K562 (cell line): ENCODE results near the gene LNPEP. TPM values are rescaled to one million over a fixed set of nuclear protein-coding genes. Genes with fewer than 3 reads are reported as not detected.

Source experiments
- ATAC-seq: fragments of 200-7000 bp; cut with Tn5 transposase; 3 replicates; pipeline ENCODE4 v1.9.1; 2020; ENCODE audit warnings: moderate library complexity
- BruUV-seq: library from RNA; stranded (reverse); fragments of 400-500 nt; replicated peaks from 2 replicates; lab custom pipeline; 2021; lab: Mats Ljungman, UMichigan
- CTCF ChIA-PET: fragments of 300-600 bp; formaldehyde crosslinking; extraction: SDS; loops from one replicate; lab custom pipeline; 2021; ENCODE audit warnings: low intra/inter-chr PET ratio; lab: Yijun Ruan, JAX
- POLR2A ChIA-PET: fragments of 300-600, 350-650 bp; sonication (Branson Sonifier 250); formaldehyde crosslinking; extraction: SDS; loops from one replicate; lab custom pipeline; 2021; ENCODE audit warnings: antibody characterized with exemption, inconsistent platforms; lab: Yijun Ruan, JAX
- DNase-seq, 4 experiments: peaks; one replicate each; pipeline versions ENCODE4 v3.0.0 to v3.0.0-alpha.2; 2011 to 2018; ENCODE audit warnings: low spot score in 3 of 4, mixed read lengths in 3 of 4; ENCODE audit errors: extremely low read depth in 1 of 4
- FAIRE-seq: peaks from 2 replicates; lab custom pipeline; 2011; peaks lifted over from hg19 to GRCh38; lab: Jason Lieb, UNC
- H2AFZ ChIP-seq: 2 replicates; pipeline ENCODE4 v1.6.0; 2011; ENCODE audit warnings: low read depth, low read length, control low read depth, inconsistent platforms
- H3K27ac ChIP-seq: fragments of 200-600 bp; 3 replicates; pipeline ENCODE4 v1.8.0; 2011; ENCODE audit warnings: low read depth, mild to moderate bottlenecking, control low read depth, inconsistent platforms, low read length, moderate library complexity, mixed read lengths; ENCODE audit errors: extremely low read depth
- H3K27me3 ChIP-seq, 2 experiments: fragments of 300-600 bp in 1 of 2; 2 replicates in 1 of 2; 3 replicates in 1 of 2; pipeline versions ENCODE4 v1.6.0 to v1.8.0; 2011; ENCODE audit warnings: inconsistent platforms in 2 of 2, low read length in 2 of 2, mild to moderate bottlenecking in 1 of 2, mixed read lengths in 1 of 2, moderate library complexity in 1 of 2; ENCODE audit not compliant: control insufficient read depth in 2 of 2, insufficient read depth in 2 of 2
- H3K36me3 ChIP-seq: fragments of 300-600 bp; 3 replicates; pipeline ENCODE4 v1.8.0; 2011; ENCODE audit warnings: mild to moderate bottlenecking, low read length, inconsistent platforms; ENCODE audit not compliant: control insufficient read depth, insufficient read depth
- H3K4me1 ChIP-seq, 2 experiments: fragments of 200-600 bp in 1 of 2; replicated peaks in 1 of 2; 2 replicates in 1 of 2; 3 replicates in 1 of 2; pipeline versions ENCODE4 v1.5.1 to v1.8.0; 2011; ENCODE audit warnings: inconsistent platforms in 2 of 2, low read length in 2 of 2, mild to moderate bottlenecking in 1 of 2, mixed read lengths in 1 of 2, moderate library complexity in 1 of 2; ENCODE audit not compliant: control insufficient read depth in 2 of 2, insufficient read depth in 2 of 2
- H3K4me2 ChIP-seq: 2 replicates; pipeline ENCODE4 v1.6.1; 2011; ENCODE audit warnings: low read length, control low read depth, inconsistent platforms, mixed read lengths; ENCODE audit not compliant: insufficient read depth
- H3K4me3 ChIP-seq: fragments of 200-600 bp; sonication (generic), shearing (Covaris generic); 2 replicates; pipeline ENCODE4 v1.5.1; 2016; ENCODE audit warnings: control low read depth, inconsistent platforms
- H3K79me2 ChIP-seq: fragments of 200-600 bp; 3 replicates; pipeline ENCODE4 v1.8.0; 2011; ENCODE audit warnings: low read length, inconsistent platforms; ENCODE audit not compliant: control insufficient read depth, insufficient read depth
- H3K9ac ChIP-seq, 2 experiments: 2 replicates each; pipeline versions ENCODE4 v1.6.0 to v1.6.1; 2011; ENCODE audit warnings: low read depth in 2 of 2, low read length in 2 of 2, control low read depth in 1 of 2, inconsistent platforms in 1 of 2, mild to moderate bottlenecking in 1 of 2, mixed read lengths in 1 of 2; ENCODE audit not compliant: insufficient read depth in 1 of 2
- H3K9me1 ChIP-seq: one replicate; pipeline ENCODE4 v1.6.0; 2011; ENCODE audit warnings: inconsistent platforms, mild to moderate bottlenecking, low read length, moderate library complexity; ENCODE audit not compliant: control insufficient read depth, insufficient read depth
- H3K9me3 ChIP-seq: replicated peaks from 2 replicates; pipeline ENCODE4 v1.5.1; 2011; ENCODE audit warnings: low read depth, low read length, inconsistent platforms; ENCODE audit not compliant: control insufficient read depth, insufficient read depth
- H4K20me1 ChIP-seq: replicated peaks from 2 replicates; pipeline ENCODE4 v1.6.1; 2011; ENCODE audit warnings: low read length, inconsistent platforms, mixed read lengths; ENCODE audit not compliant: control insufficient read depth, insufficient read depth
- ATF3 ChIP-seq, 2 experiments: fragments of 450-650 bp in 1 of 2; sonication (generic) in 1 of 2; formaldehyde crosslinking in 1 of 2; IDR thresholded peaks in 1 of 2; conservative IDR thresholded peaks in 1 of 2; 2 replicates each; pipeline versions ENCODE4 v1.6.1 to v1.8.1; 2016 to 2023; ENCODE audit warnings: mild to moderate bottlenecking in 2 of 2, moderate library complexity in 2 of 2, inconsistent platforms in 1 of 2, missing genetic modification reagents in 1 of 2
- CEBPB ChIP-seq: fragments of 450-650 bp; IDR thresholded peaks from 2 replicates; pipeline ENCODE4 v1.6.1; 2016; ENCODE audit warnings: missing genetic modification characterization, missing compliant biosample characterization
- FOXK2 ChIP-seq, 2 experiments: fragments of 450-650 bp; IDR thresholded peaks in 1 of 2; conservative IDR thresholded peaks in 1 of 2; 2 replicates each; pipeline ENCODE4 v1.6.1; 2016; ENCODE audit warnings: low read depth in 2 of 2, mild to moderate bottlenecking in 1 of 2
- IRF2 ChIP-seq: sonication (generic); formaldehyde crosslinking; IDR thresholded peaks from 2 replicates; pipeline ENCODE4 v1.8.1; 2022; ENCODE audit warnings: mild to moderate bottlenecking, missing genetic modification reagents
- KDM4B ChIP-seq, 2 experiments: fragments of 450-650 bp in 1 of 2; sonication (generic) in 1 of 2; IDR thresholded peaks; 2 replicates each; pipeline ENCODE4 v1.6.1; 2016 to 2017; ENCODE audit warnings: borderline replicate concordance in 2 of 2, antibody characterized with exemption in 1 of 2, low read depth in 1 of 2, mild to moderate bottlenecking in 1 of 2
- MAFG ChIP-seq: fragments of 450-650 bp; conservative IDR thresholded peaks from 2 replicates; pipeline ENCODE4 v1.6.1; 2016; ENCODE audit warnings: missing genetic modification characterization, missing compliant biosample characterization
- NEUROD1 ChIP-seq: fragments of 150-350 bp; IDR thresholded peaks from 2 replicates; pipeline ENCODE4 v1.6.1; 2014; ENCODE audit warnings: borderline replicate concordance, low read length, low read depth; ENCODE audit not compliant: partially characterized antibody
- NR2F6 ChIP-seq: fragments of 450-650 bp; formaldehyde crosslinking; IDR thresholded peaks from 2 replicates; pipeline ENCODE4 v1.4.0; 2020; ENCODE audit warnings: mild to moderate bottlenecking
- PHTF2 ChIP-seq: fragments of 250-450 bp; sonication (Bioruptor Pico); IDR thresholded peaks from 2 replicates; pipeline ENCODE4 v1.5.0; 2021; ENCODE audit warnings: mild to moderate bottlenecking
- SOX6 ChIP-seq: fragments of 450-650 bp; IDR thresholded peaks from 2 replicates; pipeline ENCODE4 v1.6.1; 2014; ENCODE audit warnings: mild to moderate bottlenecking
- STAT5A ChIP-seq: IDR thresholded peaks from 2 replicates; pipeline ENCODE4 v1.6.1; 2012; ENCODE audit warnings: low read length, inconsistent platforms, borderline replicate concordance
- TFAP4 ChIP-seq: sonication (generic); formaldehyde crosslinking; IDR thresholded peaks from 2 replicates; pipeline ENCODE4 v1.8.0; 2022; ENCODE audit warnings: missing genetic modification reagents, mild to moderate bottlenecking, moderate library complexity, borderline replicate concordance
- ZBTB7A ChIP-seq: IDR thresholded peaks from 2 replicates; pipeline ENCODE4 v1.6.1; 2011; ENCODE audit warnings: low read depth, mild to moderate bottlenecking, low read length, moderate library complexity, borderline replicate concordance; ENCODE audit not compliant: control insufficient read depth
- ZFX ChIP-seq: sonication (generic); formaldehyde crosslinking; IDR thresholded peaks from 2 replicates; pipeline ENCODE4 v1.8.0; 2022; ENCODE audit warnings: mild to moderate bottlenecking, missing genetic modification reagents, moderate library complexity
- ZNF140 ChIP-seq: fragments of 250-450 bp; sonication (Bioruptor Pico); IDR thresholded peaks from 2 replicates; pipeline ENCODE4 v1.8.0; 2021; ENCODE audit warnings: moderate library complexity, mild to moderate bottlenecking, inconsistent platforms
- ZNF699 ChIP-seq: fragments of 250-450 bp; sonication (Bioruptor Pico); IDR thresholded peaks from 2 replicates; pipeline ENCODE4 v1.8.0; 2021; ENCODE audit warnings: mild to moderate bottlenecking, moderate library complexity; ENCODE audit not compliant: insufficient replicate concordance
- WGBS: fragments of 100-300 bp; shearing (Covaris generic); methylation state at CpG from one replicate; pipeline ENCODE4 v1.1.6; 2016; ENCODE audit warnings: low coverage, mixed read lengths; ENCODE audit not compliant: insufficient coverage; ENCODE audit errors: missing lambda C conversion rate; 5-methylcytosine and 5-hydroxymethylcytosine counted together
- in situ Hi-C: fragments of 300-500 bp; cut with MboI; formaldehyde crosslinking; loops from 4 replicates; pipeline ENCODE4 v1.15.0; 2018; ENCODE audit warnings: inconsistent platforms, mixed read lengths
- intact Hi-C: fragments of 100-400 bp; cut with micrococcal nuclease; formaldehyde crosslinking; loops from 2 replicates; pipeline ENCODE4 v1.14.2; 2022
- polyA plus RNA-seq, 8 experiments: library from polyadenylated mRNA; depleted of rRNA in 4 of 8; stranded (reverse) in 5 of 8; unstranded in 3 of 8; fragments of >200 nt; fragmentation: Nextera tagmentation in 2 of 8; fragmentation: Illumina TruSeq in 1 of 8; extraction: Ambion mirVana in 2 of 8; extraction: Trizol in 1 of 8; gene quantifications; 2 replicates each; pipeline versions ENCODE4 v1.2.1 to v1.2.3, GENCODE V29; 2011 to 2014; ENCODE audit warnings: inconsistent platforms in 1 of 8, missing spikeins in 1 of 8
- total RNA-seq, 7 experiments: library from RNA; depleted of rRNA in 6 of 7; stranded (reverse); fragments of >200 nt in 6 of 7; fragmentation: Illumina TruSeq in 2 of 7; extraction: Trizol in 2 of 7; gene quantifications; 2 replicates each; pipeline versions ENCODE4 v1.2.1 to v1.2.3, GENCODE V29; 2011 to 2021; ENCODE audit warnings: low replicate concordance in 1 of 7
- TF ChIP-seq, protein P1 (sequence below): fragments of 250-450 bp; sonication (Bioruptor Pico); IDR thresholded peaks from 2 replicates; pipeline ENCODE4 v1.5.0; 2021; ENCODE audit warnings: mild to moderate bottlenecking, moderate library complexity

LNPEP gene
- total and polyA plus RNA-seq, 9 of the 15 experiments (the other 6 are each of a cell fraction or from before 2014, with no cell fraction given): 2.6 to 27.9 (median 11.2) TPM

GRCh38 chr5:96999856-97000255 is 64.0 kb downstream of the LNPEP start:
- no peak overlapping the region for H3K27ac ChIP-seq
- no peaks in the 10 kb centered on the region for H3K9me3 ChIP-seq
- no peak overlapping the region for H3K4me2 ChIP-seq
- intact Hi-C loops (loop anchor here (5.0 kb wide), 2 partner anchors 133 to 162 kb away; no protein-coding TSS in a partner anchor), in situ Hi-C loops (no loop called here)
- H2AFZ ChIP-seq: no peak overlapping the region
- no TSS peak for BruUV-seq
- POLR2A ChIA-PET: no interaction called here
- CTCF ChIA-PET: no interaction called here
- no peak overlapping the region for H3K4me3 ChIP-seq
- H3K36me3 ChIP-seq: peaks cover 47% of the 10 kb centered on the region; the same call in 2 of the 3 replicates
- FAIRE-seq (no peak), ATAC-seq (no peak), DNase-seq (no peak)
- no peaks in the 10 kb centered on the region for H3K4me1 ChIP-seq
- H3K9ac ChIP-seq: no peak overlapping the region
- H3K27me3 ChIP-seq: no peaks in the 10 kb centered on the region
- H3K9me1 ChIP-seq: no peaks in the 10 kb centered on the region
- WGBS: 57% methylated on average over 1 of the region's 1 CpG
- H4K20me1 ChIP-seq: no peaks in the 10 kb centered on the region
- H3K79me2 ChIP-seq: no peaks in the 10 kb centered on the region
- TF ChIP-seq NEUROD1 (no peak), ZNF140 (no peak), FOXK2 (conservative IDR thresholded peaks at IDR 0.05 in 1 of 2, IDR thresholded peaks at IDR 0.05 in 1 of 2; ENCODE audit: low read depth in 2 of 2) (no peak), ZFX (CRISPR knock-in tag) (no peak), MAFG (no peak), TFAP4 (CRISPR knock-in tag) (no peak), SOX6 (no peak), ZBTB7A (no peak), NR2F6 (no peak), IRF2 (CRISPR knock-in tag) (no peak), CEBPB (no peak), KDM4B (IDR thresholded peaks at IDR 0.05; ENCODE audit: borderline replicate concordance in 2 of 2, low read depth in 1 of 2) (no peak), PHTF2 (CRISPR knock-in tag) (no peak), ATF3 (IDR thresholded peaks at IDR 0.05) (no peak), ATF3 (CRISPR knock-in tag; conservative IDR thresholded peaks at IDR 0.05) (no peak), ZNF699 (CRISPR knock-in tag) (no peak), STAT5A (no peak)
- TF ChIP-seq, protein P1, sequence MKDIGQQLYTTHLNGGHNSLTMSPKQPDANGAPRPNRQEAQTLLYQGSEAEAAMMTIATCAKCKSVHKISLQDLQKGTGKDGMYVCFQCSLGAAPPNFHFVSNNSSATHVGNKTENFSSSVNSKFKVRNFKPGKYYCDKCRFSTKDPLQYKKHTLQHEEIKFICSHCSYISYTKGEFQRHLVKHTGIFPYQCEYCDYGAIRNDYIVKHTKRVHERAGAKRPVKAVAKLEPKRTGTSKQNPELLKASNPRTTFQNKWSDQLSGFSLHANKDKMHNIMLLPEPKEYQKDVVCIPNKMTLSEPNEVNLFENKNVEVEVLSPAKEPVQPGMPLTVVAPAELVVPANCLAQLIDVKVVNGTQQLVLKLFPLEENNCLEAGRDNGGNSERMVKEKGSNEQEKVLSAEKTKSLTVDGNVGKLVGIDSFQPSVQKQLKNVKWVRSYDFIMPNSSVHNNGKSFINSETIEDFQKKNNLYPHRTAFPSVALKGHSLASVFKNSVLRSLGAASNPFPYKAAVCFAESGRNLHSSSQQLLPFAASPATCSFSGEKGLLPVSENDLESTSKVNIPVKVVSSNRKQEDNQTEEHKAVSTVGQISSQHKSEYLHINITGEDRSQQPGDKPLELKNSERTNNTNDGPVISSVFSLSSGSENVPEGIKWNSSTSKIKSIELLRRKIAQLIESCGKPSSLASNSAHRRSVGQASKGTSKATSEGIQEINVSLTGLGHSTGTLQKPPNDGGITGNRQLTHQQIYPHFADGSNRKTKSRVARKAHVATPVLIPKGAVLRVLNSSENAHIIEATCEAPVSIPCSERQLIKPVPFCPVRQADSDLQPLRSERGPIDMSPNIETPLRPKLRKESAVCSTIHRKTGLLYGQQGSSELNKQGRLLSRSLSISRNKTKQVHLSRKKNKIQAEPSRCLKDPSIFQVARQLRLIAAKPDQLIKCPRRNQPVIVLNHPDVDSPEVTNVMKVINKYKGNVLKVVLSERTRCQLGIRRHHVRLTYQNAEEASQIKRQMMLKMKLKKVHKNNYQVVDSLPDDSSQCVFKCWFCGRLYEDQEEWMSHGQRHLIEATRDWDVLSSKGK (CRISPR knock-in tag): no peak
